Adrenal gland (tissue), 5 donors: ENCODE data around the gene RSPH6A.

Experiments
- CTCF ChIP-seq, 6 experiments: fragments of 450-650 bp in 4 of 6; fragments of 200-600 bp in 2 of 6; sonication (generic) in 1 of 6; IDR thresholded peaks; 1 replicate in 5 of 6; 2 replicates in 1 of 6; pipeline versions ENCODE4 v1.5.1 to v1.8.0; 2016 to 2021; ENCODE audit warnings: antibody characterized with exemption in 6 of 6, mild to moderate bottlenecking in 2 of 6, moderate library complexity in 1 of 6
- POLR2A ChIP-seq, 2 donors: fragments of 450-650 bp; IDR thresholded peaks; one replicate each; pipeline ENCODE4 v1.6.1; 2017; ENCODE audit warnings: antibody characterized with exemption in 2 of 2, mild to moderate bottlenecking in 2 of 2, moderate library complexity in 1 of 2
- donor health status: DM: no; HTN: no; CAD: no.

DNA sequence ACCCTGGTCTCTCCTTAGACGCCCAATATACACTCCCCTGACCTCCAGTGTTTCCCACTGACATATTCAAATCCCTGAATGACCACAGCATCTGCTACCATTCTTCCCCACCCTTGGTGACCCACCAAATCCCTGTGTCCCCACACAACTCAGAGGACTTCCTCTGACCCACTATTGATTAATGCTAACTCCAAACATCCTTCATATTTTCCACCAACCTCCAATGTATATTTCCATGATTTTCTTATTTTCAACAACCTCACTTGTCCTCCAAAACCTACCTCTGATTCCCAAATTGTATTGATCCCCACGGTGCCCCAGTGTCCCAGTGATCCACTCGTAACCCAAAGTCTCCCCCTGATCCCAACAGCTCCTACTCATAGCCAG is 21.9 kb downstream of the RSPH6A start:
- TF ChIP-seq CTCF (IDR thresholded peaks at IDR 0.05) (no peak), POLR2A (IDR thresholded peaks at IDR 0.05) (no peak)
